ENCODE data around the gene CACNB4. TPM values are rescaled to one million over a fixed set of nuclear protein-coding genes. Genes with fewer than 3 reads are reported as not detected.

Gene CACNB4
- total RNA-seq, 1 experiment from 2014 or later: not detected

GRCh38 chr2:151979694-151980093, 119.2 kb downstream of the CACNB4 start:
- intact Hi-C loops (cut with micrococcal nuclease): no loop called here
- Histone ChIP-seq H2AFZ (ENCODE audit: low read length) (no peak overlapping the region), H3K36me3 (ENCODE audit: low read depth, low read length) (no peaks in the 10 kb centered on the region), H3K27me3 (ENCODE audit: low read length) (peaks cover 97% of the 10 kb centered on the region), H3K4me2 (ENCODE audit: low read length) (no peak overlapping the region), H4K20me1 (ENCODE audit: low read length) (no peaks in the 10 kb centered on the region), H3K9me2 (replicated peaks; ENCODE audit: low read length) (no peaks in the 10 kb centered on the region), H3K27ac (ENCODE audit: low read length) (no peak overlapping the region), H3K4me1 (ENCODE audit: insufficient read depth, low read length) (no peaks in the 10 kb centered on the region), H3K9me3 (ENCODE audit: low read length) (no peaks in the 10 kb centered on the region), H3K9ac (ENCODE audit: low read length) (no peak overlapping the region), H3K79me2 (ENCODE audit: low read length) (no peaks in the 10 kb centered on the region), H3F3A (ENCODE audit: low read length, unreplicated experiment) (no peaks in the 10 kb centered on the region), H3K4me3 (ENCODE audit: low read length) (no peak overlapping the region)
- no peak for ATAC-seq
- POLR2A ChIA-PET (ENCODE audit: unreplicated experiment): no interaction called here
- CTCF ChIA-PET: no interaction called here
- TF ChIP-seq CTCF (conservative IDR thresholded peaks at IDR 0.05; ENCODE audit: low read depth, low read length) (no peak), EZH2phosphoT487 (IDR thresholded peaks at IDR 0.05; ENCODE audit: borderline replicate concordance, low read length) (no peak), EZH2 (IDR thresholded peaks at IDR 0.05; ENCODE audit: low read length, unreplicated experiment) (no peak)
- no TSS peak for BruUV-seq (replicated peaks)
- no peak for DNase-seq

DNA sequence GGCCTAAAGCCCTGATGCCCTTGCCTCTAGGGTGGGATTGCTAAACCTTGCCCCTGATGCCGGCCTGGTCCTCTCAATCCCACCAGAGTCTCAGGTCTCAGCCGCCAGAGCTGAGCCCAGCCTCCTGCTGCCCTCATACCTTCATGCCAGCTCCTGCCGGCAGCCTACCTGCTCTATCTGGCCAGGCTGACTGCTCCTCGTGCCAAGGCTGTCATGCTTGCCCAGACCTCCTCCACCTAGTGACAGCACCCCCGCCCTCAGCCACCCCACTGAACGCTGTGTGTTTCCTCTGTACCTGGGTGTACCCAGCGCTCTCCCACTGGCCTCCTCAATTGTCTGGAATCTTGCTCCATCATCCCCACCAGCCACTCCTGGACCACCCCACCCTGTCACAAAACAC, 120.1 kb downstream of the CACNB4 start:
- BruUV-seq (replicated peaks): no TSS peak
- POLR2A ChIA-PET (ENCODE audit: unreplicated experiment): no interaction called here

DNA sequence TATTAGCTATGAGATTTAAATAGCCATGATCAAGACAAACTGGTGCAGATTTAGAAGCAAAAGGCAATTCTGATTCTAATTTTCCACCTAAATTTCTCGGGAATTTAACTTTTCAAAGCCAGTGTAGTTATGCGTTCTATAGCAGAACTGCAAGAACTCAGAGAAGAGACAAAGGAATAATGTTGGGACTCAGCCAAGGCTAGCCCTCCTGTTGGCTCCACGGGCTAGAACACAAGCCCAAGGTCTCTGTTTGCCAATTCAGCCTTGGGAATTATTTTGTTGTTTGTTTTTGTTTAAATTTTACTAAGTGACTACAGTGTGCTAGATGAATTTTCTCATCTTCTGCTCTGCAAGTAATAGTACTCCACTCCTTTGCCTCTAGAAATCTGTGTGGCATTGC, 121.2 kb downstream of the CACNB4 start:
- no peaks in the 10 kb centered on the region for H4K20me1 ChIP-seq (ENCODE audit: low read length)
- no peak overlapping the region for H2AFZ ChIP-seq (ENCODE audit: low read length)
- no peaks in the 10 kb centered on the region for H3K79me2 ChIP-seq (ENCODE audit: low read length)
- no peaks in the 10 kb centered on the region for H3F3A ChIP-seq (ENCODE audit: low read length, unreplicated experiment)
- intact Hi-C loops (cut with micrococcal nuclease): no loop called here
- H3K27me3 ChIP-seq (ENCODE audit: low read length): peaks cover 97% of the 10 kb centered on the region
- H3K4me2 ChIP-seq (ENCODE audit: low read length): no peak overlapping the region
- H3K9me3 ChIP-seq (ENCODE audit: low read length): no peaks in the 10 kb centered on the region
- H3K4me3 ChIP-seq (ENCODE audit: low read length): no peak overlapping the region
- DNase-seq (no peak), ATAC-seq (no peak)
- H3K4me1 ChIP-seq (ENCODE audit: insufficient read depth, low read length): no peaks in the 10 kb centered on the region
- no peak overlapping the region for H3K27ac ChIP-seq (ENCODE audit: low read length)
- POLR2A ChIA-PET (ENCODE audit: unreplicated experiment): no interaction called here
- CTCF ChIA-PET: no interaction called here
- no peaks in the 10 kb centered on the region for H3K36me3 ChIP-seq (ENCODE audit: low read depth, low read length)
- H3K9ac ChIP-seq (ENCODE audit: low read length): no peak overlapping the region
- H3K9me2 ChIP-seq (replicated peaks; ENCODE audit: low read length): no peaks in the 10 kb centered on the region
- no TSS peak for BruUV-seq (replicated peaks)
- no peak for TF ChIP-seq EZH2phosphoT487 (IDR thresholded peaks at IDR 0.05; ENCODE audit: borderline replicate concordance, low read length)
- no peak for TF ChIP-seq CTCF (conservative IDR thresholded peaks at IDR 0.05; ENCODE audit: low read depth, low read length)
- no peak for TF ChIP-seq EZH2 (IDR thresholded peaks at IDR 0.05; ENCODE audit: low read length, unreplicated experiment)

More for the DNA sequence above, 120.1 kb downstream of the CACNB4 start:
- H3K4me1 ChIP-seq (ENCODE audit: insufficient read depth, low read length): no peaks in the 10 kb centered on the region
- H3K9me2 ChIP-seq (replicated peaks; ENCODE audit: low read length): no peaks in the 10 kb centered on the region
- ATAC-seq: no peak
- H3K79me2 ChIP-seq (ENCODE audit: low read length): no peaks in the 10 kb centered on the region
- no peak overlapping the region for H3K27ac ChIP-seq (ENCODE audit: low read length)
- H3K9me3 ChIP-seq (ENCODE audit: low read length): no peaks in the 10 kb centered on the region
- TF ChIP-seq CTCF (conservative IDR thresholded peaks at IDR 0.05; ENCODE audit: low read depth, low read length): no peak
- no peak overlapping the region for H3K4me2 ChIP-seq (ENCODE audit: low read length)
- no peak overlapping the region for H3K4me3 ChIP-seq (ENCODE audit: low read length)
- no peaks in the 10 kb centered on the region for H3F3A ChIP-seq (ENCODE audit: low read length, unreplicated experiment)
- DNase-seq: no peak
- CTCF ChIA-PET: no interaction called here
- H2AFZ ChIP-seq (ENCODE audit: low read length): no peak overlapping the region
- intact Hi-C loops (cut with micrococcal nuclease): no loop called here
- no peaks in the 10 kb centered on the region for H3K36me3 ChIP-seq (ENCODE audit: low read depth, low read length)
- H4K20me1 ChIP-seq (ENCODE audit: low read length): no peaks in the 10 kb centered on the region
- no peak overlapping the region for H3K9ac ChIP-seq (ENCODE audit: low read length)
- H3K27me3 ChIP-seq (ENCODE audit: low read length): peaks cover 97% of the 10 kb centered on the region

Measured in PC-3 (cell line).